SK-N-SH treated with all-trans-retinoic acid at 6 μM for 48 hours (cell line): ENCODE measurements around the gene CXCL3.

ENCODE experiments used
- ATAC-seq: fragments of 200-7000 bp; cut with Tn5 transposase; 3 replicates; pipeline ENCODE4 v1.9.1; 2020; ENCODE audit warnings: mild to moderate bottlenecking, moderate library complexity
- ARNTL ChIP-seq: fragments of 450-650 bp; formaldehyde crosslinking; IDR thresholded peaks from 2 replicates; pipeline ENCODE4 v1.5.0; 2020; ENCODE audit warnings: low read depth, mild to moderate bottlenecking, moderate library complexity, borderline replicate concordance
- BACH2 ChIP-seq: fragments of 250-450 bp; sonication (Bioruptor Pico); IDR thresholded peaks from 2 replicates; pipeline ENCODE4 v1.9.0; 2021; ENCODE audit warnings: mild to moderate bottlenecking, borderline replicate concordance
- CSDC2 ChIP-seq: fragments of 250-450 bp; sonication (Bioruptor Pico); IDR thresholded peaks from 2 replicates; pipeline ENCODE4 v1.5.0; 2020; ENCODE audit warnings: mild to moderate bottlenecking, moderate library complexity
- ESRRG ChIP-seq: fragments of 250-450 bp; sonication (Bioruptor Pico); IDR thresholded peaks from 2 replicates; pipeline ENCODE4 v1.6.1; 2021; ENCODE audit warnings: mild to moderate bottlenecking
- OSR1 ChIP-seq: fragments of 250-450 bp; sonication (Bioruptor Pico); IDR thresholded peaks from 2 replicates; pipeline ENCODE4 v1.8.0; 2022; ENCODE audit warnings: moderate library complexity, mild to moderate bottlenecking, inconsistent platforms
- PPARA ChIP-seq: fragments of 250-450 bp; sonication (Bioruptor Pico); IDR thresholded peaks from 2 replicates; pipeline ENCODE4 v1.5.0; 2020; ENCODE audit warnings: mild to moderate bottlenecking, borderline replicate concordance
- SNAI2 ChIP-seq: fragments of 250-450 bp; sonication (Bioruptor Pico); IDR thresholded peaks from 2 replicates; pipeline ENCODE4 v1.5.0; 2020; ENCODE audit warnings: mild to moderate bottlenecking, moderate library complexity
- TCF4 ChIP-seq: fragments of 250-450 bp; sonication (Bioruptor Pico); IDR thresholded peaks from 2 replicates; pipeline ENCODE4 v1.8.0; 2021; ENCODE audit warnings: mild to moderate bottlenecking, moderate library complexity, borderline replicate concordance
- TOX ChIP-seq: fragments of 250-450 bp; sonication (Bioruptor Pico); IDR thresholded peaks from 2 replicates; pipeline ENCODE4 v1.8.0; 2021; ENCODE audit warnings: mild to moderate bottlenecking, moderate library complexity, borderline replicate concordance
- ZC3H10 ChIP-seq: fragments of 250-450 bp; sonication (Bioruptor Pico); IDR thresholded peaks from 2 replicates; pipeline ENCODE4 v1.5.1; 2021; ENCODE audit warnings: mild to moderate bottlenecking, moderate library complexity
- ZFP3 ChIP-seq: fragments of 250-450 bp; sonication (Bioruptor Pico); IDR thresholded peaks from 2 replicates; pipeline ENCODE4 v1.5.0; 2020; ENCODE audit warnings: mild to moderate bottlenecking, moderate library complexity
- ZFP30 ChIP-seq: fragments of 450-650 bp; formaldehyde crosslinking; IDR thresholded peaks from 2 replicates; pipeline ENCODE4 v1.5.0; 2022; ENCODE audit warnings: mild to moderate bottlenecking, moderate library complexity
- ZNF70 ChIP-seq: fragments of 450-650 bp; formaldehyde crosslinking; IDR thresholded peaks from 2 replicates; pipeline ENCODE4 v1.5.0; 2020; ENCODE audit warnings: mild to moderate bottlenecking, moderate library complexity
- TF ChIP-seq, protein P1 (sequence below): fragments of 250-450 bp; sonication (Bioruptor Pico); IDR thresholded peaks from 2 replicates; pipeline ENCODE4 v1.5.1; 2020; ENCODE audit warnings: low read depth, mild to moderate bottlenecking, moderate library complexity
- TF ChIP-seq, protein P2 (sequence below): fragments of 250-450 bp; sonication (Bioruptor Pico); IDR thresholded peaks from 2 replicates; pipeline ENCODE4 v1.5.0; 2020; ENCODE audit warnings: mild to moderate bottlenecking, moderate library complexity
- TF ChIP-seq, protein P3 (sequence below): fragments of 250-450 bp; sonication (Bioruptor Pico); IDR thresholded peaks from 2 replicates; pipeline ENCODE4 v1.8.0; 2021; ENCODE audit warnings: low read depth, mild to moderate bottlenecking, moderate library complexity, borderline replicate concordance
- TF ChIP-seq, protein P4 (sequence below): fragments of 250-450 bp; sonication (Bioruptor Pico); IDR thresholded peaks from 2 replicates; pipeline ENCODE4 v1.8.0; 2020; ENCODE audit warnings: mild to moderate bottlenecking, moderate library complexity, borderline replicate concordance

CXCL3 gene

DNA sequence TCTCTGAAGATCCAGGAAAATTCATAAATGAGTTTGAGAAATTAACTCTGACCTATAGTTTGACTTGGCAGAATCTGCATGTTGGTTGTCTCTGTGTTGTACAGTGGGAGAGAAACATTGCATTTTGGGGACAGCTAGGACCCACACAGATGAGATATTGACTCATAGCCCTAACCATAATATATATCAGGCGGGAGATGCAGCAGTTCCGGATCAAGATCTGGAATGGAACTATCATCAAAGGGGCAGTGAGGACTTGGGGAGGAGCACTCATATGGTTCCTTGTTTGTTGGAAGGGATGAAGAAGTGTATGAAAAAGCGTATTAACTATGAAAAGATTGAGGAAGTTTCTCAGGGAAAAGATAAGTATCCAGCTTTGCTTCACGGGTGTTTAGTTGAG lies 46.5 kb upstream of the CXCL3 start:
- TF ChIP-seq TCF4 (CRISPR knock-in tag), result no peak
- no peak for TF ChIP-seq PPARA (CRISPR knock-in tag)
- TF ChIP-seq, protein P1, sequence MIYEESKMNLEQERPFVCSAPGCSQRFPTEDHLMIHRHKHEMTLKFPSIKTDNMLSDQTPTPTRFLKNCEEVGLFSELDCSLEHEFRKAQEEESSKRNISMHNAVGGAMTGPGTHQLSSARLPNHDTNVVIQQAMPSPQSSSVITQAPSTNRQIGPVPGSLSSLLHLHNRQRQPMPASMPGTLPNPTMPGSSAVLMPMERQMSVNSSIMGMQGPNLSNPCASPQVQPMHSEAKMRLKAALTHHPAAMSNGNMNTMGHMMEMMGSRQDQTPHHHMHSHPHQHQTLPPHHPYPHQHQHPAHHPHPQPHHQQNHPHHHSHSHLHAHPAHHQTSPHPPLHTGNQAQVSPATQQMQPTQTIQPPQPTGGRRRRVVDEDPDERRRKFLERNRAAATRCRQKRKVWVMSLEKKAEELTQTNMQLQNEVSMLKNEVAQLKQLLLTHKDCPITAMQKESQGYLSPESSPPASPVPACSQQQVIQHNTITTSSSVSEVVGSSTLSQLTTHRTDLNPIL (CRISPR knock-in tag), result no peak
- no peak for TF ChIP-seq BACH2 (CRISPR knock-in tag)
- no peak for TF ChIP-seq ZFP3
- TF ChIP-seq ZNF70, result no peak
- TF ChIP-seq, protein P2, sequence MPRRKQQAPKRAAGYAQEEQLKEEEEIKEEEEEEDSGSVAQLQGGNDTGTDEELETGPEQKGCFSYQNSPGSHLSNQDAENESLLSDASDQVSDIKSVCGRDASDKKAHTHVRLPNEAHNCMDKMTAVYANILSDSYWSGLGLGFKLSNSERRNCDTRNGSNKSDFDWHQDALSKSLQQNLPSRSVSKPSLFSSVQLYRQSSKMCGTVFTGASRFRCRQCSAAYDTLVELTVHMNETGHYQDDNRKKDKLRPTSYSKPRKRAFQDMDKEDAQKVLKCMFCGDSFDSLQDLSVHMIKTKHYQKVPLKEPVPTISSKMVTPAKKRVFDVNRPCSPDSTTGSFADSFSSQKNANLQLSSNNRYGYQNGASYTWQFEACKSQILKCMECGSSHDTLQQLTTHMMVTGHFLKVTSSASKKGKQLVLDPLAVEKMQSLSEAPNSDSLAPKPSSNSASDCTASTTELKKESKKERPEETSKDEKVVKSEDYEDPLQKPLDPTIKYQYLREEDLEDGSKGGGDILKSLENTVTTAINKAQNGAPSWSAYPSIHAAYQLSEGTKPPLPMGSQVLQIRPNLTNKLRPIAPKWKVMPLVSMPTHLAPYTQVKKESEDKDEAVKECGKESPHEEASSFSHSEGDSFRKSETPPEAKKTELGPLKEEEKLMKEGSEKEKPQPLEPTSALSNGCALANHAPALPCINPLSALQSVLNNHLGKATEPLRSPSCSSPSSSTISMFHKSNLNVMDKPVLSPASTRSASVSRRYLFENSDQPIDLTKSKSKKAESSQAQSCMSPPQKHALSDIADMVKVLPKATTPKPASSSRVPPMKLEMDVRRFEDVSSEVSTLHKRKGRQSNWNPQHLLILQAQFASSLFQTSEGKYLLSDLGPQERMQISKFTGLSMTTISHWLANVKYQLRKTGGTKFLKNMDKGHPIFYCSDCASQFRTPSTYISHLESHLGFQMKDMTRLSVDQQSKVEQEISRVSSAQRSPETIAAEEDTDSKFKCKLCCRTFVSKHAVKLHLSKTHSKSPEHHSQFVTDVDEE (CRISPR knock-in tag), result no peak
- TF ChIP-seq, protein P3, sequence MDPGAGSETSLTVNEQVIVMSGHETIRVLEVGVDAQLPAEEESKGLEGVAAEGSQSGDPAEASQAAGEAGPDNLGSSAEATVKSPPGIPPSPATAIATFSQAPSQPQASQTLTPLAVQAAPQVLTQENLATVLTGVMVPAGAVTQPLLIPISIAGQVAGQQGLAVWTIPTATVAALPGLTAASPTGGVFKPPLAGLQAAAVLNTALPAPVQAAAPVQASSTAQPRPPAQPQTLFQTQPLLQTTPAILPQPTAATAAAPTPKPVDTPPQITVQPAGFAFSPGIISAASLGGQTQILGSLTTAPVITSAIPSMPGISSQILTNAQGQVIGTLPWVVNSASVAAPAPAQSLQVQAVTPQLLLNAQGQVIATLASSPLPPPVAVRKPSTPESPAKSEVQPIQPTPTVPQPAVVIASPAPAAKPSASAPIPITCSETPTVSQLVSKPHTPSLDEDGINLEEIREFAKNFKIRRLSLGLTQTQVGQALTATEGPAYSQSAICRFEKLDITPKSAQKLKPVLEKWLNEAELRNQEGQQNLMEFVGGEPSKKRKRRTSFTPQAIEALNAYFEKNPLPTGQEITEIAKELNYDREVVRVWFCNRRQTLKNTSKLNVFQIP (CRISPR knock-in tag), result no peak
- no peak for TF ChIP-seq TOX (CRISPR knock-in tag)
- TF ChIP-seq ESRRG (CRISPR knock-in tag), result no peak
- TF ChIP-seq ZFP30, result no peak
- no peak for ATAC-seq

DNA sequence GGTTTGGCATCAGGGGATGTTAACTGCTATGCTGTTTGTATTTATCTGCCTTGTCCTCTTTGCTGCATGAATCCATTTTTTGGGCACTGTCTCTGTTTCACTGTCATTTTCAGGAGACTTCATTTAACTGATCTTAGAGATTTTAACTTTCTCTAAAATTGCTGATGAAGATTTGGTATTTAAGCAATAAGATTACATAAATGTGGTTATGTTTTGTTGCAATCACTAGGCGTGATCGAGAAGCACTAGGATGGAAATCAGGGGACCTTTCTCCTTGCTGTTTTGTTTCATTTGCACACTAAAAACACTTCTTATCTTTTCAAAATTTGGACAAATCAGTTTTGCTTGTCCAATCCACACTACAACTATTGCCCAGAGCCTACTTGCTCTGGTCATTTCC lies 45.1 kb upstream of the CXCL3 start:
- ATAC-seq, result no peak
- no peak for TF ChIP-seq ZFP30
- no peak for TF ChIP-seq OSR1 (CRISPR knock-in tag)
- TF ChIP-seq ZC3H10 (CRISPR knock-in tag), result no peak
- TF ChIP-seq, protein P1 (CRISPR knock-in tag), result no peak
- TF ChIP-seq, protein P4, sequence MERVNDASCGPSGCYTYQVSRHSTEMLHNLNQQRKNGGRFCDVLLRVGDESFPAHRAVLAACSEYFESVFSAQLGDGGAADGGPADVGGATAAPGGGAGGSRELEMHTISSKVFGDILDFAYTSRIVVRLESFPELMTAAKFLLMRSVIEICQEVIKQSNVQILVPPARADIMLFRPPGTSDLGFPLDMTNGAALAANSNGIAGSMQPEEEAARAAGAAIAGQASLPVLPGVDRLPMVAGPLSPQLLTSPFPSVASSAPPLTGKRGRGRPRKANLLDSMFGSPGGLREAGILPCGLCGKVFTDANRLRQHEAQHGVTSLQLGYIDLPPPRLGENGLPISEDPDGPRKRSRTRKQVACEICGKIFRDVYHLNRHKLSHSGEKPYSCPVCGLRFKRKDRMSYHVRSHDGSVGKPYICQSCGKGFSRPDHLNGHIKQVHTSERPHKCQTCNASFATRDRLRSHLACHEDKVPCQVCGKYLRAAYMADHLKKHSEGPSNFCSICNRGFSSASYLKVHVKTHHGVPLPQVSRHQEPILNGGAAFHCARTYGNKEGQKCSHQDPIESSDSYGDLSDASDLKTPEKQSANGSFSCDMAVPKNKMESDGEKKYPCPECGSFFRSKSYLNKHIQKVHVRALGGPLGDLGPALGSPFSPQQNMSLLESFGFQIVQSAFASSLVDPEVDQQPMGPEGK (CRISPR knock-in tag), result no peak
- no peak for TF ChIP-seq ZFP3
- TF ChIP-seq TOX (CRISPR knock-in tag), result no peak
- TF ChIP-seq TCF4 (CRISPR knock-in tag), result no peak
- TF ChIP-seq, protein P3 (CRISPR knock-in tag), result no peak
- no peak for TF ChIP-seq CSDC2 (CRISPR knock-in tag)
- TF ChIP-seq ZNF70, result no peak
- TF ChIP-seq, protein P2 (CRISPR knock-in tag), result no peak
- no peak for TF ChIP-seq SNAI2 (CRISPR knock-in tag)
- no peak for TF ChIP-seq ARNTL
